Measurements from ENCODE around the gene DPP6.

DPP6 gene

DNA sequence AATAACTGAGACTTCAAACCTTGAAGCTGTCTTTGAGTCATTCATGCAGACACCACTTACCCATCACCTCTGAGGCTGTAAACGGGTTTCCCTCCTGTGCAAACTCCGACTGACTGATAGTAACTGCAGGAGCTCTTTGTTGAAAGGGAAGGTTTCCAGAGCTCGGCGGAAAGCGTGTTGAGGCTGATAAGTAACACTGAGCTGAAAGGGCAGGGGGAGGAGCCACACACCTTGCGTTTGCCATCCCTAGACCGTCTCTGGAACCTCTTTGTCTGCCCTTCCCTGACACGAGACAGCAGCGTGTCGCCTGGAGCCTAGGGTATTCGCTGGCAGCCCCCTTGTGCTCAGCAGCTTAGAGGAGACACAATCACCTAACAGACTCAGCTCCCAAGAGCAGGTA, 816.7 kb downstream of the DPP6 start:
- DNase-seq: no peak

- no peak for DNase-seq
These were observed 817.2 kb downstream of the DPP6 start for GRCh38 chr7:154869436-154869835.

DNA sequence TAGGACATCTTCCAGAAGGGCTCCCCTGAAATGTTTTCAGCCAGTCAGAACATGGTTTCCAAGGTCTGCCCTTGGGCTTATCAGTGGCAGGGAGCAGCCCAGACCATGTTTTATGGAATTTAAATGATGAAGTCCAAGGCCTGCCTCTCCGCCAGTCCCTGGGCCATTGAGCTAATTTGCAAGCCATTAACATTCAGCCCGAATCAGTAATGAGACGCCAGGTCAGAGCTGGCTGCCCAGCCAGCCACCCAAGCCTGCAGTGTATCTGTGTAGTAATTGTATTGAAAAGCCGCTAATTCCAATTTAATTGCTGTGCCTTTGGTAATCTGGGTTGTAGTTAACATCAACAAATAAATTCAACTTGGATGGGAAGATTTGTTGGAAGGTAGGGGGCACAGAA, 819.3 kb downstream of the DPP6 start:
- no peak for DNase-seq

DNA sequence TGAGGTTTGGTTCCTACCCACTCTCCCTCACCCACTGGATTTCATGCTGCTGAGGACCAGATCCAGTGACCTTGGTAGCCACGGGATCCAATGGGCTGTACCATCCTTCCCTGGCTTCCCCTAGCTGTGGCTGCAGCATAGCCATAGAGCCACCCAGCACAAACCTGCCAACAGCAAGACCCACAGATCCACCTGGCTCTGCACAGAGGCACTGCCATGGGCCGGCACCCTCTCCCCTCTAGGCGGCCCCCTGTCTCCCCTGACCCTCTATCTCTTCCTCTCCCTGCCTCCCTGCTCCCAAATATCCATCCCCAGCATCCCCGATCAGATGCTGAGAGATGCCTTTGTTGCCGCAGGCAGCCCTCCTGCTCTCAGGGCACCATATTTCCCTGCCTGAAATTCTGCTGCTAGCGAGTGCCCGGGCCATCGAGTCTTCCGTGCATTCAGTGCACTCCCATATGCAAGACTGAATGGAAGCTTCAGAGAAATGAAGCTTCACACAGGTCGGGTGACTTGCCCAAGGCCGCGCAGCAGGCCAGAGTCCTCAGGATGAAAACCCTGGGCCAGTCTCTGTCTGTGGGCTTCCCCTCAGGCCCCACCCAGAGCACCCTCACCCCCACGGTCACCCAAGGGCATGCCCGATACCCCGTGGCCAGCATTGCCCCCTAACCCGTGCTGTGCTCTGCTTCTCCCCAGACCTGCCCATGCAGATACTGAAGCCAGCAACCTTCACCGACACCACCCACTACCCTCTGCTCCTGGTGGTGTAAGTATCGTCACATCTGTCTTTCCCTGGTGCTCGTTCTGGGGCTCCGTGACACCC, 819.9 kb downstream of the DPP6 start:
- DNase-seq: no peak

GRCh38 chr7:154872811-154873499, 820.8 kb downstream of the DPP6 start:
- DNase-seq: no peak

DNA sequence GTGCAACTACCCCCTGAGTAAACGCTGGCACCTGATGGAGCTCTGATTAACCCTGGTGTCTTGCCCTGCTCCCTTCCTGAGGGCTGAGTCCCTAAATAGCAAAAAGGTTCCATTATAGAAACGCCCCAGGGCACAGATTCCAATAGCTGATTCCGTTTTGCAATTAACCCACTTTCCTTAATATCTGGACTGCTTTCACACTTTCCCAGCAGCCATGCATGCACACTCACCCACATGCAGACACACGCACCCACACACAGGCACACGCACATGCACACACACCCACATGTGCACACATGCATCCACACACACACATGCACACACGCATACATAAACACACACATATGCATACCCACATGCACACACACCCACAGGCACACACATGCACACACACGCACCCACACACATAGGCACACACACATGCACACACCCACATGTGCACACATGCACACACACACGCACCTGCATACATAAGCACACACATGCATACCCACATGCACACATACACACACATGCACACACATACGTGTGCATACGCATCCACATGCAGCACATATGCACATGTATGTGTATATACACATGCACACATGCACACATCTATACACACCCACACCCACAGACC, 821.4 kb downstream of the DPP6 start:
- no peak for DNase-seq

DNA sequence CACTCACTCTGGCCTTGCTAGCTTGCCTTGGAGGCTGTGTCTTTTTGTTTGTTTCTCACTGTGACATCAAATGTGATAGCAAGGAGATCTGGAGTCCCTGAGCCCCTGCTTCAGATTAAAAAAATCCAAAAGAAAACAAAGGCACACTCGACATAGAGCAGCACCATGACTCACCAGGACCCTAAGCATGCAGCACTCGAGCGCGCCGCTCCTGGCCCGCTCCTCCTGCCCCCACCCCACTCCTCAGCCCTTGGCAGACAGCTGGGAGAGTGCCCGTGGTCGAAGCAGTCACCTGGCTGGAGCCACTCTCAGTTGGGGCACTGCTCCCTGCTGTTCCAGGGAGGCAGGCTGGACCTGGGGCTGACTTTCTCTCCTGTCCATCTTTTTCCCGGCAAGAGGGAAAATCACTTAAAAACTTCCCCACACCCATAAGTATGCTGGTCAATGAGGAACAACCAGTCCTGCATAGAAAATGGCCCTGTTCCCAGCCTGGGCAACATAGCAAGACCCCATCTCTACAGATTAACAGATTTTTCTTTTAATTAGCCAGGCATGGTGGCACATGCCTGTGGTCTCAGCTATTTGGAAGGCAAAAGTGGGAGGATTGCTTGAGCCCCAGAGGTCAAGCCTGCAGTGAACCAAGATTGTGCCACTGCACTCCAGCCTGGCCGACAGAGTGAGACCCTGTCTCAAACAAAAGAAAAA, 822.4 kb downstream of the DPP6 start:
- no peak for DNase-seq

- no peak for DNase-seq
These were observed 823.1 kb downstream of the DPP6 start for GRCh38 chr7:154875297-154875696.

DNA sequence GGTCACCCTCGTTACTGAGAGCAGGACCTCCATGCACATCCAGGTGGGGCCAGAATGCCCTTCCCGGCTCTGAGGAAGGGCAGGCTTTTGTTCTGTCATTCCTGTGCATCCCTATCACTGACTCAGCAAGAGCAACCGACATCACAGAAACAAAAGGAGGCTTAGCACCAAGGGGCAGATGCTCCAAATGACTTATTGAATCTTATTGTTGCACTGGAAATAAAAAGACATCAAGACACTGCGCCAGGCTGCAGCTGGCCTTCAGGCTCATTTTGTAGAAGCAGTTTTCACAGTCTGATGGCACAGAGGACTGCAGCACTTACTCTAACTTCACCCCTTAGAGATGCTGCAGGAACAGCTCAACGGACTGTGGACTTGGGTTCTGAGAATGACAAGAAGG, 824.3 kb downstream of the DPP6 start:
- DNase-seq: no peak

DNA sequence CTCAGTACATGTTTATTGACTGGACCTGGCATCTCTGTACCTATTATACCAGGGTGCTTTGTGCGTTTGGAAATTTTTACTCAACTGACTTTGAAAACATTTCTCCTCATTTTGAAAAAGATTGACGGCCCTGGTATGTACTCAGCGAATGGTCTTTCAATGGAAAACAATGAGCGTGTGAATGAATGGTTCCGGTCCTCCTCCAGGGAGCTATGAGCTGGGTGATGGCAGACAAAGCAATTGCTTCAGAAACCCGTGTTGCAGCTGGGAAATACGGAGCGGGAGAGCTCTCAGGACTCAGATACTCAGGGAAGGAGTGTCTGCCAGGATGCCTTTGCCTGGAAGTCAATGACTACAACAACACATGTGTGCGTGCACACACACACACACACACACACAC, 824.8 kb downstream of the DPP6 start:
- no peak for DNase-seq

- no peak for DNase-seq
These were observed 827.4 kb downstream of the DPP6 start for GRCh38 chr7:154879629-154880028.

GRCh38 chr7:154880513-154880912, 828.3 kb downstream of the DPP6 start:
- DNase-seq: no peak

DNA sequence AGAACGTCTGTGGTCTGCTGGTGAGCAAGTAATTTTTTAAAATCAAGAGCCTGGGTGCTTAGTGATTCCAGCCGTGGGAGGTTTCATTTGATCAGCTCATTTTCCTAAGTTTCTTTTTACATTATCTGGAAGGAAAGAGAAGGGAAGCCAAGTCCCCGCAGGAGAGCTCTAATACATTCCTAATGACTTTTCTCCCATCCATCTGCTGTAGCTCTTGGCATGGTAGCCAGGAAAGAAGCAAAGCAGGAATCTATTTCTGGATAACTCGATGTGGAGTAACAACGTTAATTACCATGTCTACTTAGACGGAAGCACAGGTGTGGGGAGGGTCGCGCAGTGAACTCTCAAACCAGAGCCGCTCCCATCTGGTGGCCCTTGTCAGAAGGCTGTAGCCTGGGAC, 828.8 kb downstream of the DPP6 start:
- no peak for DNase-seq

DNA sequence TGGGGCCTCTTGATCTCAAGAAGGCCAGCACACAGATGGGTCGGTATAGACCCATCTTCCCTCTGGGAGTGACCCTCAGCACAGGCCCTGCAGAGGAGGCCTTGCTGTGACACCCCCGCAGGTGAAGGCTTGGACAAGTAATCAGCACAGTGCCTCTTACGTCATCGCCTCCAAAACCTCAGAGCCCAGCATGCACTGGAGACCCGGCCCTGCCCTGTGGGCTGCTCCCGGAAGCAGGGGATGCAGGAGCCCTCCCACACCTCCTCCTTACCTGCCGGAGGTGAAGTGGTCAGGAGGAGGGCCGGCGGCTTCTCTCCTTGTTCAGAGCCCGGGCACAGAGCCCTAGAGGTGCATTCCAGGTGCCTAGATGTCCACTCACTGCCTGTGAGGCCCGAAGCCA, 829.3 kb downstream of the DPP6 start:
- DNase-seq: no peak

- no peak for DNase-seq
These were observed 830.8 kb downstream of the DPP6 start for GRCh38 chr7:154882931-154883474.

DNA sequence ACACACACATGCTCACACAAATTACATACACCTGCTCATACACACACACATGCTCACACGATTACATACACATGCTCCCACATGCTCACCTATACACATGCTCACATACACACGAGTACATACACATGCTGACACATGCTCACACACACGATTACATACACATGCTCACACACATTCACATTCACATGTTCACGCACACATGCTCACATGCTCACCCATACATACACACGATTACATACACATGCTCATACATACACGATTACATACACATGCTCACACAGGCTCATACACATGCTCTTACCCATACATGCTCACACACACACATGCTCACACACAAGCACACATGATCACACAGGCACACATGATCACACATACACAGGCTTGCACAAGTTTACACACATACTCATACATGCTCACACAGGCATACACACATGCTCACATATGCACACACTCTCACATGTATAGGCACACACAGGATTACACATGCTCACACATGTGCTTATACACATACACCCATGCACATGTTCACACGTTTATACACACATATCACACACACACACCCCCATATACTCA, 832.2 kb downstream of the DPP6 start:
- no peak for DNase-seq

GRCh38 chr7:154886591-154886990, 834.4 kb downstream of the DPP6 start:
- no peak for DNase-seq

GRCh38 chr7:154888690-154889089, 836.5 kb downstream of the DPP6 start:
- DNase-seq: no peak

DNA sequence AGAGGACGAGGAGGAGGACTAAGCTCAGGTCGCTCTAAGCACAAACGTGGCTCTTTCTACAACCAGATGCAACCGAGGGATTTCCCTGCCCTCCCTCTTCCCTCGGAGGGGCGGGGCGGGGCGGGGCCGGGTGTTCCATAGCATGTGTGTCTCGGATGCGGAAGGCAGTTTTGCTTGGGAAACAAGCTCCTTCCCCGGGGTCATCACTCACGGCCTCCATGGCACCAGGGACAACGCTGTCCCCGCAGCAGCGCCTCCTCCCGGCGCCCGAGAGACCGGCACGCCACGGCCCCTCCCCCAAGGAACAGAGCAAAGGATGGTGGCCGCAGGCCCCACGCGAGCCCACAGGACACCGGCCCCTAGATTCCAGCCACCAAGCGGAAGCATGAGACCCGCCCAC, 840.3 kb downstream of the DPP6 start:
- no peak for DNase-seq

DNA sequence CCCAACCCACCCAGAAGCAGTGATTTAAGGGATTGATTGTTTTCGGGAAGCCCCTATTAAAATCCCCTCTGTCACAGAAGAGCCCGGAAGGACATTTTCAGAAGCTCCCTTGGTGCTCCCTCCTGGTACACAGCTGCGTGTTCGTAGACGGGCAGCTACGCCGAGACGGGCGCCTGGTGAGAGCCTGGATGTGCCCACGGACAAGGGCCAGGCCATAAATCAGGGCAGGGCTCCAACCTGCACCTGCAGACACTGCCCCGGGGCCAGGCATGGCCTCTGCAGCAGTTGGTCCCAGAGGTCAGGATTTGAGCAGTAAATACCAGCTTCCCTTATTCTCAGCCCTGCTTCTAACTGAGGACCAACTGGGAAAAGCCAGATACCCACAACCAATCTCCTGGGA, 843.9 kb downstream of the DPP6 start:
- no peak for DNase-seq

- DNase-seq: no peak
These were observed 847.0 kb downstream of the DPP6 start for GRCh38 chr7:154898973-154899855.

DNA sequence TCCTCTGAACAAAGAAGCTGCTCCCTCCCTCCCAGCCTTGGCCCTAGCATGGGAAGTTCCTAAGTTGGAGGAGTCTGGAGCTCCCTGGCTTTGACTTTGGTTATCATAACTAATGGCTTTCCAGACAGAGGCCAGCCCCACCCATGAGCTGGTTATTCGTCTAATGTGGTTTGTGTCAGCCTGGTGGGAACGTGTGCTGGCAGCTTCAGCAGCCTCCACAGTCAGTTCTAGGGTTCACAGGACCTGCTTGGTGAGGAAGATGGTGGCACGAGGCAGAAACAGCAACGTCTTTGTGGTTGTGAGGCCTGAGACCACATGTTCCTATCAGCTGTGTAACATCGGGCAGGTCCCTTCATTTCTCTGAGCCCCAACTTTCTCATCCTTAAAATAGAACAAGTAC, 847.7 kb downstream of the DPP6 start:
- no peak for DNase-seq

Data from GOT3 (cell line).